GM23338 (cell line): ENCODE measurements around the gene PUM1.

Source experiments
- CREB1 ChIP-seq: fragments of 250-450 bp; sonication (Bioruptor Pico); IDR thresholded peaks from 2 replicates; pipeline ENCODE4 v1.5.0; 2020; ENCODE audit warnings: low read depth, mild to moderate bottlenecking, moderate library complexity
- ETS1 ChIP-seq: IDR thresholded peaks from 2 replicates; pipeline ENCODE4 v1.6.1; 2016; ENCODE audit warnings: antibody characterized with exemption
- EZH2 ChIP-seq: fragments of 200-600 bp; sonication (generic); IDR thresholded peaks from one replicate; pipeline ENCODE4 v1.8.0; 2017; ENCODE audit warnings: antibody characterized with exemption, mild to moderate bottlenecking, low read depth; ENCODE audit not compliant: unreplicated experiment
- EZH2phosphoT487 ChIP-seq: fragments of 200-600 bp; sonication (generic); IDR thresholded peaks from one replicate; pipeline ENCODE4 v1.8.1; 2018; ENCODE audit warnings: antibody characterized with exemption; ENCODE audit not compliant: unreplicated experiment
- JUNB ChIP-seq: IDR thresholded peaks from one replicate; pipeline ENCODE4 v1.6.1; 2016; ENCODE audit warnings: antibody characterized with exemption; ENCODE audit not compliant: unreplicated experiment
- NANOG ChIP-seq: IDR thresholded peaks from 2 replicates; pipeline ENCODE4 v1.6.1; 2016; ENCODE audit warnings: antibody characterized with exemption, borderline replicate concordance
- POLR2AphosphoS5 ChIP-seq: IDR thresholded peaks from 2 replicates; pipeline ENCODE4 v1.6.1; 2016; ENCODE audit warnings: antibody characterized with exemption, low read depth
- TF ChIP-seq, protein P1 (sequence below), 2 experiments: fragments of 200-600 bp in 1 of 2; sonication (generic) in 1 of 2; conservative IDR thresholded peaks; 2 replicates each; pipeline versions ENCODE4 v1.5.1 to v1.6.1; 2016 to 2017; ENCODE audit warnings: antibody characterized with exemption in 2 of 2, low read depth in 2 of 2, mild to moderate bottlenecking in 2 of 2, moderate library complexity in 1 of 2
- TF ChIP-seq, protein P2 (sequence below): IDR thresholded peaks from one replicate; pipeline ENCODE4 v1.6.1; 2018; ENCODE audit warnings: antibody characterized with exemption; ENCODE audit not compliant: unreplicated experiment

GRCh38 chr1:31016868-31017267 lies 48.6 kb downstream of the PUM1 start:
- TF ChIP-seq, protein P1, sequence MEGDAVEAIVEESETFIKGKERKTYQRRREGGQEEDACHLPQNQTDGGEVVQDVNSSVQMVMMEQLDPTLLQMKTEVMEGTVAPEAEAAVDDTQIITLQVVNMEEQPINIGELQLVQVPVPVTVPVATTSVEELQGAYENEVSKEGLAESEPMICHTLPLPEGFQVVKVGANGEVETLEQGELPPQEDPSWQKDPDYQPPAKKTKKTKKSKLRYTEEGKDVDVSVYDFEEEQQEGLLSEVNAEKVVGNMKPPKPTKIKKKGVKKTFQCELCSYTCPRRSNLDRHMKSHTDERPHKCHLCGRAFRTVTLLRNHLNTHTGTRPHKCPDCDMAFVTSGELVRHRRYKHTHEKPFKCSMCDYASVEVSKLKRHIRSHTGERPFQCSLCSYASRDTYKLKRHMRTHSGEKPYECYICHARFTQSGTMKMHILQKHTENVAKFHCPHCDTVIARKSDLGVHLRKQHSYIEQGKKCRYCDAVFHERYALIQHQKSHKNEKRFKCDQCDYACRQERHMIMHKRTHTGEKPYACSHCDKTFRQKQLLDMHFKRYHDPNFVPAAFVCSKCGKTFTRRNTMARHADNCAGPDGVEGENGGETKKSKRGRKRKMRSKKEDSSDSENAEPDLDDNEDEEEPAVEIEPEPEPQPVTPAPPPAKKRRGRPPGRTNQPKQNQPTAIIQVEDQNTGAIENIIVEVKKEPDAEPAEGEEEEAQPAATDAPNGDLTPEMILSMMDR (conservative IDR thresholded peaks at IDR 0.05; ENCODE audit: low read depth in 2 of 2): no peak
- no peak for TF ChIP-seq EZH2
- no peak for TF ChIP-seq EZH2phosphoT487
- TF ChIP-seq, protein P2, sequence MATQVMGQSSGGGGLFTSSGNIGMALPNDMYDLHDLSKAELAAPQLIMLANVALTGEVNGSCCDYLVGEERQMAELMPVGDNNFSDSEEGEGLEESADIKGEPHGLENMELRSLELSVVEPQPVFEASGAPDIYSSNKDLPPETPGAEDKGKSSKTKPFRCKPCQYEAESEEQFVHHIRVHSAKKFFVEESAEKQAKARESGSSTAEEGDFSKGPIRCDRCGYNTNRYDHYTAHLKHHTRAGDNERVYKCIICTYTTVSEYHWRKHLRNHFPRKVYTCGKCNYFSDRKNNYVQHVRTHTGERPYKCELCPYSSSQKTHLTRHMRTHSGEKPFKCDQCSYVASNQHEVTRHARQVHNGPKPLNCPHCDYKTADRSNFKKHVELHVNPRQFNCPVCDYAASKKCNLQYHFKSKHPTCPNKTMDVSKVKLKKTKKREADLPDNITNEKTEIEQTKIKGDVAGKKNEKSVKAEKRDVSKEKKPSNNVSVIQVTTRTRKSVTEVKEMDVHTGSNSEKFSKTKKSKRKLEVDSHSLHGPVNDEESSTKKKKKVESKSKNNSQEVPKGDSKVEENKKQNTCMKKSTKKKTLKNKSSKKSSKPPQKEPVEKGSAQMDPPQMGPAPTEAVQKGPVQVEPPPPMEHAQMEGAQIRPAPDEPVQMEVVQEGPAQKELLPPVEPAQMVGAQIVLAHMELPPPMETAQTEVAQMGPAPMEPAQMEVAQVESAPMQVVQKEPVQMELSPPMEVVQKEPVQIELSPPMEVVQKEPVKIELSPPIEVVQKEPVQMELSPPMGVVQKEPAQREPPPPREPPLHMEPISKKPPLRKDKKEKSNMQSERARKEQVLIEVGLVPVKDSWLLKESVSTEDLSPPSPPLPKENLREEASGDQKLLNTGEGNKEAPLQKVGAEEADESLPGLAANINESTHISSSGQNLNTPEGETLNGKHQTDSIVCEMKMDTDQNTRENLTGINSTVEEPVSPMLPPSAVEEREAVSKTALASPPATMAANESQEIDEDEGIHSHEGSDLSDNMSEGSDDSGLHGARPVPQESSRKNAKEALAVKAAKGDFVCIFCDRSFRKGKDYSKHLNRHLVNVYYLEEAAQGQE: no peak
- no peak for TF ChIP-seq POLR2AphosphoS5
- no peak for TF ChIP-seq JUNB
- TF ChIP-seq NANOG: no peak
- no peak for TF ChIP-seq ETS1
- TF ChIP-seq CREB1: no peak
